Gastrocnemius medialis (tissue), 4 donors: ENCODE results near the gene TSC22D2.

Experiments
- POLR2A ChIP-seq, 2 donors: fragments of 450-650 bp; IDR thresholded peaks; one replicate each; pipeline ENCODE4 v1.6.1; 2017; ENCODE audit warnings: antibody characterized with exemption in 2 of 2, mild to moderate bottlenecking in 2 of 2, moderate library complexity in 2 of 2
- TF ChIP-seq, protein P1 (sequence below), 5 experiments: fragments of 450-650 bp in 3 of 5; fragments of 200-600 bp in 2 of 5; sonication (generic) in 2 of 5; IDR thresholded peaks in 4 of 5; conservative IDR thresholded peaks in 1 of 5; 1 replicate in 4 of 5; 2 replicates in 1 of 5; pipeline ENCODE4 v1.5.1; 2016 to 2019; ENCODE audit warnings: antibody characterized with exemption in 5 of 5, mild to moderate bottlenecking in 3 of 5, moderate library complexity in 3 of 5

GRCh38 chr3:150444371-150444770 lies 36.3 kb downstream of the TSC22D2 start:
- TF ChIP-seq, protein P1, sequence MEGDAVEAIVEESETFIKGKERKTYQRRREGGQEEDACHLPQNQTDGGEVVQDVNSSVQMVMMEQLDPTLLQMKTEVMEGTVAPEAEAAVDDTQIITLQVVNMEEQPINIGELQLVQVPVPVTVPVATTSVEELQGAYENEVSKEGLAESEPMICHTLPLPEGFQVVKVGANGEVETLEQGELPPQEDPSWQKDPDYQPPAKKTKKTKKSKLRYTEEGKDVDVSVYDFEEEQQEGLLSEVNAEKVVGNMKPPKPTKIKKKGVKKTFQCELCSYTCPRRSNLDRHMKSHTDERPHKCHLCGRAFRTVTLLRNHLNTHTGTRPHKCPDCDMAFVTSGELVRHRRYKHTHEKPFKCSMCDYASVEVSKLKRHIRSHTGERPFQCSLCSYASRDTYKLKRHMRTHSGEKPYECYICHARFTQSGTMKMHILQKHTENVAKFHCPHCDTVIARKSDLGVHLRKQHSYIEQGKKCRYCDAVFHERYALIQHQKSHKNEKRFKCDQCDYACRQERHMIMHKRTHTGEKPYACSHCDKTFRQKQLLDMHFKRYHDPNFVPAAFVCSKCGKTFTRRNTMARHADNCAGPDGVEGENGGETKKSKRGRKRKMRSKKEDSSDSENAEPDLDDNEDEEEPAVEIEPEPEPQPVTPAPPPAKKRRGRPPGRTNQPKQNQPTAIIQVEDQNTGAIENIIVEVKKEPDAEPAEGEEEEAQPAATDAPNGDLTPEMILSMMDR (IDR thresholded peaks at IDR 0.05 in 4 of 5, conservative IDR thresholded peaks at IDR 0.05 in 1 of 5) = no peak
- TF ChIP-seq POLR2A (IDR thresholded peaks at IDR 0.05) = no peak
